HFFc6 (cell line): ENCODE measurements around the gene WDR27. TPM values are rescaled to one million over a fixed set of nuclear protein-coding genes. Genes with fewer than 3 reads are reported as not detected.
A peak's percentile ranks its signal among the peaks of the same experiment; 100 is the strongest.

Experiments used
- DNase-seq: peaks from one replicate; pipeline ENCODE4 v3.0.0-alpha.2; 2018
- H3K27ac Mint-ChIP-seq: 2 replicates; pipeline ENCODE4 v1.8.0; 2020; ENCODE audit warnings: mild to moderate bottlenecking, mixed read lengths
- H3K27me3 Mint-ChIP-seq: 2 replicates; pipeline ENCODE4 v1.8.0; 2021; ENCODE audit warnings: mild to moderate bottlenecking, moderate library complexity, mixed read lengths; ENCODE audit not compliant: insufficient read depth
- H3K36me3 Mint-ChIP-seq: 2 replicates; pipeline ENCODE4 v1.8.0; 2021; ENCODE audit warnings: low read depth, mixed read lengths
- H3K4me1 Mint-ChIP-seq: 2 replicates; pipeline ENCODE4 v1.8.0; 2020; ENCODE audit warnings: low read depth, mixed read lengths
- H3K4me3 Mint-ChIP-seq: 2 replicates; pipeline ENCODE4 v1.8.0; 2020; ENCODE audit warnings: mild to moderate bottlenecking, moderate library complexity, mixed read lengths
- H3K9me3 Mint-ChIP-seq: 2 replicates; pipeline ENCODE4 v1.8.0; 2020; ENCODE audit warnings: mild to moderate bottlenecking, mixed read lengths
- total RNA-seq, 6 experiments: library from RNA; stranded (reverse); fragmentation: NEBNext Ultra II Directional; extraction: Animal tissue kit (Norgen Biotek cat#: 25700); gene quantifications; 2 replicates in 1 of 6; 3 replicates in 5 of 6; pipeline ENCODE4 v1.2.3, GENCODE V29; 2021
- TF ChIP-seq, protein P1 (sequence below): fragments of 200-600 bp; sonication (generic); IDR thresholded peaks from 2 replicates; pipeline ENCODE4 v1.5.0; 2021; ENCODE audit warnings: antibody characterized with exemption, mild to moderate bottlenecking

Gene WDR27
- total RNA-seq, 6 experiments from 2014 or later: 10.0 to 15.8 (median 12.1) TPM

DNA sequence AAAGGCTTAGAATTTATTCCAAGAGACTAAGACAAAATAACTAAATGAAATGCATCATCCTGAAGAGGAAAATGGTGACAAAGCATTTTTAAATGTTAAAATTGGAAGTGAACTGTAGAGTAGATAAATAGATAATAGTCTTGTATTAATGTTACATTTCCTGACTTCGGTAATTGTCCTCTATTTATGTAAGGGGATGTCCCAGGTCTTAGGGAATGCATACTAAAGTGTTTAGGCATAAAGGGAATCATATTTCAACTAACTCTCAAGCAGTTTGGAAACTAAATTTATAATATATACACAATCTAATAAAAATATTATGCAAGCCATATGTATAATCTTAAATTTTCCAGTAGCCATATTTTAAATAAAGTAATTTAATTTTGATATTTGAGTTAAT, 159.3 kb downstream of the WDR27 start:
- TF ChIP-seq, protein P1, sequence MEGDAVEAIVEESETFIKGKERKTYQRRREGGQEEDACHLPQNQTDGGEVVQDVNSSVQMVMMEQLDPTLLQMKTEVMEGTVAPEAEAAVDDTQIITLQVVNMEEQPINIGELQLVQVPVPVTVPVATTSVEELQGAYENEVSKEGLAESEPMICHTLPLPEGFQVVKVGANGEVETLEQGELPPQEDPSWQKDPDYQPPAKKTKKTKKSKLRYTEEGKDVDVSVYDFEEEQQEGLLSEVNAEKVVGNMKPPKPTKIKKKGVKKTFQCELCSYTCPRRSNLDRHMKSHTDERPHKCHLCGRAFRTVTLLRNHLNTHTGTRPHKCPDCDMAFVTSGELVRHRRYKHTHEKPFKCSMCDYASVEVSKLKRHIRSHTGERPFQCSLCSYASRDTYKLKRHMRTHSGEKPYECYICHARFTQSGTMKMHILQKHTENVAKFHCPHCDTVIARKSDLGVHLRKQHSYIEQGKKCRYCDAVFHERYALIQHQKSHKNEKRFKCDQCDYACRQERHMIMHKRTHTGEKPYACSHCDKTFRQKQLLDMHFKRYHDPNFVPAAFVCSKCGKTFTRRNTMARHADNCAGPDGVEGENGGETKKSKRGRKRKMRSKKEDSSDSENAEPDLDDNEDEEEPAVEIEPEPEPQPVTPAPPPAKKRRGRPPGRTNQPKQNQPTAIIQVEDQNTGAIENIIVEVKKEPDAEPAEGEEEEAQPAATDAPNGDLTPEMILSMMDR: no peak
- Mint-ChIP-seq H3K4me3 (no peak overlapping the region), H3K4me1 (peaks cover 39% of the 10 kb centered on the region), H3K27ac (no peak overlapping the region), H3K9me3 (peaks cover 6% of the 10 kb centered on the region), H3K36me3 (peaks cover 12% of the 10 kb centered on the region), H3K27me3 (peaks cover 2% of the 10 kb centered on the region; the same call in 1 of the 2 replicates)
- DNase-seq: no peak

DNA sequence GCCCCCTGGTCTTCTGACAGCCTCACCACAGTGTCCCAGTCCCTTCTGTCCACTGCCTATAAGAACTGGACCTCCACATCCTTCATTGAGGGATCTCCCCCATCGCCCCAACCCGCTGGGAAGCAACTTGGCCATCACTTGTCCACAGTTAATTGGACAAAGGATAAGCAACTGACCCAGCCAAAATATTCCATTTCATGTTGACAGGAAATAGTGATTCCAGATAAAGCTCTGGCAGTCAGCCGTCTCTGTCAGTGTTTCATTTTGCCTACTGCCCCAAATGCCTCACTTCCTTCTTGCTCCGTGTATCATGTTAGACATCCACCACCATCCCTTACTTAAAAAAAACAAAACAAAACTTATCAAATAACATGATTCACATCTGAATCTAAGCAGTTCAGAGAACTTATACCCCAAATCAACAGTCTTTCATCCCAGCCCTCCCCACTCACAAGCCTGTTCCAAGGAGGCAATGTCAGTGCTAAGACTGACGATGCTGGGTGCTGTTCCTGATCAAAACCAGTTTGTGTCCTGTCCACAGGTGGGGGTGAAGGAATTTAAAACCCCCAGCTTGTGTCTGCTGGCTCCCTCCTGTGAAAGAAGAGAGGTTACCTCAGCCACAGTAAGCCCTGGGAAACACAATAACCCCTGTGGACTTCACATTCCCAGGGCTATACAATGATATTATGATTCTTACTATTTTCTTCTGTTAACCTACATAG, 162.5 kb downstream of the WDR27 start:
- H3K4me1 Mint-ChIP-seq: peaks cover 49% of the 10 kb centered on the region
- DNase-seq: no peak
- peaks cover 17% of the 10 kb centered on the region for H3K36me3 Mint-ChIP-seq
- no peaks in the 10 kb centered on the region for H3K27me3 Mint-ChIP-seq
- H3K9me3 Mint-ChIP-seq: peaks cover 17% of the 10 kb centered on the region
- H3K4me3 Mint-ChIP-seq: peak overlapping the region; percentile 29; the same call in 1 of the 2 replicates
- TF ChIP-seq, protein P1: no peak
- peak overlapping the region; percentile 62 for H3K27ac Mint-ChIP-seq

DNA sequence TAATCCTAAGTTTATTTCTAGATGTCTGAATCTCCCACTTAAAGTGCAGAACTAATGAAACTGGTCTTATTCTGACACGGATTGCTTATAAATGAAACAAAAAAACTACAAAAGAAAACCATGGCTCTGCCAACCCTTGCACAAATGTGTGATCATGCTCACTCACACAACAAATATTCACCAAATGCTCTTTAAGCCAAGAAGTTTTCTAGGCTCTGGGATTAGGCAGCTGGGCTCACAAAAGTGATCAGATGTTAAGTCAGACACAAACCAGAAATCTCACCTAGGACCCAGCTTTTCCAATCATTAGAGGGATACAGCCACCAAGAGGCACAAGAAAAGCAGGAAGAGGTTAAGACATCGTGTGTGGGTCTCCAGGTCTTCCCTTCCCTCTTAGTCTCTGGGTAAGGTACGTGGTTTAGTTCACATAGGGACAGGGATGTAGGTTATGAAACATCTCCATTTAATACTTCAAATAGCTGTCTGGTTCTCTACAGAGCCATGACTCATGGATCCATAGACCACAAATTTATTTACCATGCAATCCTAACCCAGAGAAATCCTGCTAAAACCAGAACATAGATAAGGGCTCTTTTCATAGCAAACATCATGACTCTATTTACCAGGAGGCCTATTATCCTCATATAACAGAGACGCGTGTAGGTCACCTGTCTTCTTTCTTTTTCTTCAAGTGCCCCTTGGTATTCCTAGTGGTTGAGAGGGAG, 165.2 kb downstream of the WDR27 start:
- H3K4me3 Mint-ChIP-seq: no peak overlapping the region; the same call in 1 of the 2 replicates
- TF ChIP-seq, protein P1: peak; percentile 20; the same call in 1 of the 2 replicates
- H3K27ac Mint-ChIP-seq: peak overlapping the region; percentile 11; the same call in 1 of the 2 replicates
- H3K27me3 Mint-ChIP-seq: no peaks in the 10 kb centered on the region
- H3K9me3 Mint-ChIP-seq: peaks cover 32% of the 10 kb centered on the region
- peaks cover 51% of the 10 kb centered on the region for H3K4me1 Mint-ChIP-seq
- H3K36me3 Mint-ChIP-seq: peaks cover 32% of the 10 kb centered on the region
- DNase-seq: peak; percentile 55

DNA sequence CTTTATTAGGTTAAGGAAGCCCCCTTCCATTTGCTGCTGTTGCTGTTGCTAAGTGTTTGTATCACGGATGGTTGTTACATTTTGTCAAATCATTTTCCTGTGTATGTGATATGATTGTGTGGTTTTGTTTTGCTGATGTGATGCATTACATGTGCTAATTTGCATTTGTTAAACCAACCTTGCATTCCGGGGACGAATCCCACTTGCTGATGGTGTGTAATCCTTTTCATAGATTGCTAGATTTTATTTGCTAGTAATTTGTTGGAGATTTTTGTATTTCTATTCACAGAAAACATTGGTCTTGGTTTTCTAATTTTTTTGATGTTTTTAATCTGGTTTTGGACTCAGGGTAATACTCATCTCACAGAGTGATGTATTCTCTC, 167.8 kb downstream of the WDR27 start:
- H3K9me3 Mint-ChIP-seq: peaks cover 32% of the 10 kb centered on the region
- TF ChIP-seq, protein P1: no peak
- H3K4me1 Mint-ChIP-seq: peaks cover 63% of the 10 kb centered on the region
- H3K27me3 Mint-ChIP-seq: peaks cover 3% of the 10 kb centered on the region; the same call in 1 of the 2 replicates
- DNase-seq: no peak
- no peak overlapping the region for H3K27ac Mint-ChIP-seq
- H3K4me3 Mint-ChIP-seq: no peak overlapping the region
- H3K36me3 Mint-ChIP-seq: peaks cover 32% of the 10 kb centered on the region

DNA sequence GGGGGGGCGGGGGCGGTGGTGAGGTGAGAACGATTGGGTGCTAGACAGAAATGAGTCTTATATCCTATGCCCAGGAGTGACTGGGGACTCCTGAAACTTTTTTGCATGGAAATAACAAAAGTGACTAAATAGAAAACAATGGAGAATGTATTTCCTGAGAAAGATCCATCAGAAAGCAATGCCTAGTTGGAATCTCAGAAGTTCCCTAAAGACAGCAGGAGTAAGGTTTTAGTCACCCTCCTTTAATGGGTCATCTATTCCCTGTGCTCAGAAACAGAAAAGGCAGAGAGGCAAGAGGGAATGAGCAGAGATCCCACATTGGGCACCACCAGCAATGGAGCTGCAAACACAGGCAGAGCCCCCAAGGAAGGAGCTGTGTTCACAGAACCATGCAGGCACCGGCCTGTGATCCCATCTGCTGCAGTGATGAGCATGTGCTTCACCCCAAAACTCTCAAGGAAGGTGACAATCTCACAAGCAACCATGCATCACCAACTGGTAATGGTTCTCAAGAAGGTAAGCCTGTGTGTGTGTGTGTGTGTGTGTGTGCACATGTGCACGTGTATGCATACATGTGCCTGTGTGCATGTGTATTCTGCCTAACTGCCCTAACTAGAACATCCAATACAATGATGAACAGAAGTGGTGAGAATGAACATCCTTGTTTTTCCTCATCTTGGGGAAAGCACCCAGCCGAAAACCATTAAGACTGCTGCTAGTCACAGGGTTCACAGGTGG, 168.4 kb downstream of the WDR27 start:
- Mint-ChIP-seq H3K27me3 (peaks cover 3% of the 10 kb centered on the region; the same call in 1 of the 2 replicates), H3K4me3 (no peak overlapping the region), H3K27ac (no peak overlapping the region), H3K4me1 (peaks cover 62% of the 10 kb centered on the region), H3K9me3 (peaks cover 32% of the 10 kb centered on the region), H3K36me3 (peaks cover 32% of the 10 kb centered on the region)
- DNase-seq: no peak
- TF ChIP-seq, protein P1: no peak
